Body of pancreas (tissue), 4 donors: ENCODE measurements around the gene TPST2.

Experiments used
- CTCF ChIP-seq, 7 experiments: fragments of 450-650 bp in 4 of 7; fragments of 200-600 bp in 3 of 7; sonication (generic) in 3 of 7; IDR thresholded peaks; one replicate each; pipeline ENCODE4 v1.5.1; 2016 to 2019; ENCODE audit warnings: antibody characterized with exemption in 7 of 7
- POLR2A ChIP-seq, 3 donors: fragments of 450-650 bp; IDR thresholded peaks; one replicate each; pipeline ENCODE4 v1.6.1; 2016; ENCODE audit warnings: antibody characterized with exemption in 3 of 3, mild to moderate bottlenecking in 2 of 3

GRCh38 chr22:26610996-26611395 lies 21.1 kb upstream of the TPST2 start:
- TF ChIP-seq CTCF (IDR thresholded peaks at IDR 0.05) (no peak), POLR2A (IDR thresholded peaks at IDR 0.05) (no peak)
